Embryonic facial prominence (tissue), 1 donor: ENCODE results near the gene CAPN5.

Source experiments
- DNase-seq: peaks from one replicate; pipeline ENCODE4 v3.0.0-alpha.2; 2016; ENCODE audit errors: extremely low spot score

CAPN5 gene

GRCh38 chr11:77064648-77065217, 2.0 kb upstream of the CAPN5 start:
- DNase-seq: no peak

GRCh38 chr11:77065878-77066228, 918 bp upstream of the CAPN5 start:
- DNase-seq: no peak

GRCh38 chr11:77067861-77068443, 1.2 kb downstream of the CAPN5 start:
- DNase-seq: no peak

GRCh38 chr11:77068457-77069335, 1.9 kb downstream of the CAPN5 start:
- no peak for DNase-seq

- DNase-seq: no peak
These were observed 2.7 kb downstream of the CAPN5 start for GRCh38 chr11:77069336-77069968.

GRCh38 chr11:77069969-77070582, 3.3 kb downstream of the CAPN5 start:
- DNase-seq: no peak

GRCh38 chr11:77071077-77071476, 4.3 kb downstream of the CAPN5 start:
- no peak for DNase-seq

- DNase-seq: no peak
These were observed 5.2 kb downstream of the CAPN5 start for GRCh38 chr11:77071671-77072605.

GRCh38 chr11:77072851-77073327, 6.1 kb downstream of the CAPN5 start:
- no peak for DNase-seq

GRCh38 chr11:77073328-77074001, 6.7 kb downstream of the CAPN5 start:
- no peak for DNase-seq

GRCh38 chr11:77074205-77074604, 7.4 kb downstream of the CAPN5 start:
- no peak for DNase-seq

- no peak for DNase-seq
These were observed 8.0 kb downstream of the CAPN5 start for GRCh38 chr11:77074626-77075221.

- DNase-seq: no peak
These were observed 8.7 kb downstream of the CAPN5 start for GRCh38 chr11:77075425-77075905.

GRCh38 chr11:77079666-77080065, 12.9 kb downstream of the CAPN5 start:
- no peak for DNase-seq

GRCh38 chr11:77080643-77081210, 14.0 kb downstream of the CAPN5 start:
- no peak for DNase-seq

- DNase-seq: no peak
These were observed 14.6 kb downstream of the CAPN5 start for GRCh38 chr11:77081381-77081851.

GRCh38 chr11:77081976-77082836, 15.4 kb downstream of the CAPN5 start:
- DNase-seq: no peak

- no peak for DNase-seq
These were observed 16.2 kb downstream of the CAPN5 start for GRCh38 chr11:77082838-77083565.
